OCI-LY3 (cell line): ENCODE results near the gene BCR.

ENCODE experiments used
- H2AFZ ChIP-seq: fragments of 200-600, 300-600 bp; shearing (Covaris generic); 2 replicates; pipeline ENCODE4 v1.6.0; 2014; ENCODE audit warnings: antibody characterized with exemption, low read depth, low read length
- H3K27ac ChIP-seq: fragments of 200-600, 300-600 bp; sonication (generic); 2 replicates; pipeline ENCODE4 v1.5.1; 2014; ENCODE audit warnings: mild to moderate bottlenecking, low read length, moderate library complexity, mixed read lengths
- H3K27me3 ChIP-seq: fragments of 200-600, 300-600 bp; sonication (generic); 2 replicates; pipeline ENCODE4 v1.6.1; 2014; ENCODE audit warnings: low read depth, low read length, mixed read lengths
- H3K36me3 ChIP-seq: fragments of 200-600, 300-600 bp; sonication (generic); replicated peaks from 2 replicates; pipeline ENCODE3; 2014; ENCODE audit warnings: low read depth, low read length, mixed read lengths
- H3K4me1 ChIP-seq: fragments of 300-600, 200-600 bp; sonication (generic); 2 replicates; pipeline ENCODE4 v1.6.1; 2014; ENCODE audit warnings: low read length, mixed read lengths
- H3K4me2 ChIP-seq: fragments of 200-600, 300-600 bp; sonication (generic); 2 replicates; pipeline ENCODE4 v1.6.1; 2014; ENCODE audit warnings: low read length, mixed read lengths
- H3K4me3 ChIP-seq: fragments of 300-600, 200-600 bp; sonication (generic); 2 replicates; pipeline ENCODE4 v1.5.1; 2014; ENCODE audit warnings: antibody characterized with exemption, mild to moderate bottlenecking, low read length, moderate library complexity
- H3K79me2 ChIP-seq: fragments of 300-600, 200-600 bp; shearing (Covaris generic); 2 replicates; pipeline ENCODE4 v1.6.1; 2014; ENCODE audit warnings: mild to moderate bottlenecking, low read length, mixed read lengths
- H3K9ac ChIP-seq: fragments of 300-600, 200-600 bp; shearing (Covaris generic); 2 replicates; pipeline ENCODE4 v1.6.0; 2014; ENCODE audit warnings: mild to moderate bottlenecking, low read length, moderate library complexity
- H3K9me3 ChIP-seq: fragments of 200-600, 300-600 bp; shearing (Covaris generic); 2 replicates; pipeline ENCODE4 v1.6.1; 2014; ENCODE audit warnings: low read length, mixed read lengths; ENCODE audit not compliant: insufficient read depth
- H4K20me1 ChIP-seq: fragments of 200-600, 300-600 bp; sonication (generic); 2 replicates; pipeline ENCODE4 v1.6.1; 2016; ENCODE audit warnings: low read length, mixed read lengths; ENCODE audit not compliant: insufficient read depth
- CTCF ChIP-seq: fragments of 200-600, 300-600 bp; sonication (generic); IDR thresholded peaks from 2 replicates; pipeline ENCODE4 v1.5.1; 2014; ENCODE audit warnings: antibody characterized with exemption, low read length, low read depth
- EZH2phosphoT487 ChIP-seq: fragments of 200-600 bp; shearing (Covaris generic); IDR thresholded peaks from 2 replicates; pipeline ENCODE4 v1.6.1; 2018; ENCODE audit warnings: antibody characterized with exemption, mixed run types, low read depth

BCR gene

GRCh38 chr22:23163665-23164064 lies 16.6 kb upstream of the BCR start:
- H3K4me1 ChIP-seq, result no peaks in the 10 kb centered on the region
- no peak overlapping the region for H2AFZ ChIP-seq
- H3K4me3 ChIP-seq, result no peak overlapping the region
- H3K36me3 ChIP-seq, result no peaks in the 10 kb centered on the region
- H3K4me2 ChIP-seq, result no peak overlapping the region
- H3K9ac ChIP-seq, result no peak overlapping the region
- H3K9me3 ChIP-seq, result no peaks in the 10 kb centered on the region
- no peaks in the 10 kb centered on the region for H3K79me2 ChIP-seq
- TF ChIP-seq EZH2phosphoT487, result no peak
- no peak for TF ChIP-seq CTCF
- no peak overlapping the region for H3K27ac ChIP-seq
- H3K27me3 ChIP-seq, result peaks cover 13% of the 10 kb centered on the region
- no peaks in the 10 kb centered on the region for H4K20me1 ChIP-seq

- H3K79me2 ChIP-seq, result no peaks in the 10 kb centered on the region
- TF ChIP-seq EZH2phosphoT487, result no peak
- no peak for TF ChIP-seq CTCF
- H3K4me2 ChIP-seq, result no peak overlapping the region
- H3K27ac ChIP-seq, result no peak overlapping the region
- no peaks in the 10 kb centered on the region for H3K4me1 ChIP-seq
- H4K20me1 ChIP-seq, result no peaks in the 10 kb centered on the region
- no peak overlapping the region for H3K4me3 ChIP-seq
- H3K27me3 ChIP-seq, result peaks cover 13% of the 10 kb centered on the region
- no peak overlapping the region for H2AFZ ChIP-seq
- H3K9ac ChIP-seq, result no peak overlapping the region
- H3K36me3 ChIP-seq, result no peaks in the 10 kb centered on the region
- no peaks in the 10 kb centered on the region for H3K9me3 ChIP-seq
These were observed 16.2 kb upstream of the BCR start for GRCh38 chr22:23164091-23164490.

DNA sequence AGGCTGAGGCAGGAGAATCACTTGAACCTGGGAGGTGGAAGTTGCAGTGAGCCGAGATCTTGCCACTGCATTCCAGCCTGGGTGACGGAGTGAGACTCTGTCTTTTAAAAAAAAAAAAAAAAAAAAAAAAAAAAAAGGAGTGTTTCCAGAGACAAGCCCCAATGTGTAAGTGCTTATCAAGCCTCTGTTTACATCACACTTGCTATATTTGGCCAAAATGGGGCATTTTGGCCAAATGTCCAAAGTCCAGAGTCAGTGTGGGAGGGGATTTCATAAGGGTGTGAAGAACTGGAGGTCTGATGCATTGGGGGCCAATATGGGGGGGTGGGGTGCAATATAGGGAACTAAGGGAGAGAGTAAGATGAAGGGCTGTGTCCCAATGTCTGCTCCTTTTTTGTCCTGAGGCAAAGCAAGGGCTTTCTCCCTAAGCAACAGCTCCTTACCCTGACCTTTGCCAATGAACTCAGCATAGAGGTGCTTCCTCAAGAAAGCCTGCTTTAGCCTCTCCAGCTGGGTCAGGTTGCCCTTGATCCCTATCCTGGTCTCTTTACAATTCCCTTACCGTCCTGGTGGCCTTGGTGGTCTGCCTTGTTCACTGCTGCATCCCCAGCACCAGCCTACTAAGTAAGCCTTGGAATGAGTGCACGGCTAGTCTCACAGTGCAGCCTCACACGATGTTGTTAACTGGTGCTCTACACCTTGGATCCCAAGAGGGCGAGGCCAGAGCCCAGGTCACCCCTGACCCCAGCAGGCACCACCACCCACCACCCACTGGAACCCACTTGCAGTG lies 14.1 kb upstream of the BCR start:
- TF ChIP-seq EZH2phosphoT487, result no peak
- no peak for TF ChIP-seq CTCF
- H3K4me1 ChIP-seq, result no peaks in the 10 kb centered on the region
- no peak overlapping the region for H3K9ac ChIP-seq
- H3K27ac ChIP-seq, result no peak overlapping the region
- no peaks in the 10 kb centered on the region for H4K20me1 ChIP-seq
- peaks cover 13% of the 10 kb centered on the region for H3K27me3 ChIP-seq
- H3K4me2 ChIP-seq, result no peak overlapping the region
- no peaks in the 10 kb centered on the region for H3K79me2 ChIP-seq
- H2AFZ ChIP-seq, result no peak overlapping the region
- no peaks in the 10 kb centered on the region for H3K9me3 ChIP-seq
- H3K4me3 ChIP-seq, result no peak overlapping the region
- no peaks in the 10 kb centered on the region for H3K36me3 ChIP-seq

- Histone ChIP-seq H3K4me3 (no peak overlapping the region), H3K27ac (no peak overlapping the region), H4K20me1 (no peaks in the 10 kb centered on the region), H3K27me3 (peaks cover 13% of the 10 kb centered on the region), H3K9ac (no peak overlapping the region), H3K4me2 (no peak overlapping the region), H2AFZ (no peak overlapping the region), H3K79me2 (no peaks in the 10 kb centered on the region), H3K9me3 (no peaks in the 10 kb centered on the region), H3K36me3 (no peaks in the 10 kb centered on the region), H3K4me1 (no peaks in the 10 kb centered on the region)
- TF ChIP-seq EZH2phosphoT487 (no peak), CTCF (no peak)
These were observed 13.3 kb upstream of the BCR start for GRCh38 chr22:23166841-23167616.
